CD4-positive, alpha-beta T cell (primary cell): ENCODE measurements around the gene DCTN1. TPM values are rescaled to one million over a fixed set of nuclear protein-coding genes. Genes with fewer than 3 reads are reported as not detected.

Source experiments
- ATAC-seq: fragments of 200-7000 bp; cut with Tn5 transposase; one replicate; pipeline ENCODE4 v1.10.0; 2022; ENCODE audit warnings: mild to moderate bottlenecking; ENCODE audit not compliant: poor library complexity
- CTCF ChIA-PET: fragments of 350-600 bp; sonication (Branson Sonifier 250); formaldehyde crosslinking; loops from one replicate; lab custom pipeline; 2021; ENCODE audit warnings: antibody characterized with exemption, inconsistent platforms; lab: Charles Lee
- POLR2A ChIA-PET: fragments of 350-600 bp; sonication (Branson Sonifier 250); formaldehyde crosslinking; loops from one replicate; lab custom pipeline; 2021; ENCODE audit warnings: antibody characterized with exemption, inconsistent platforms; lab: Charles Lee
- DNase-seq, 14 experiments: peaks; one replicate each; pipeline ENCODE4 v3.0.0-alpha.2; 2013 to 2020; ENCODE audit warnings: mixed read lengths in 2 of 14
- H3K27ac ChIP-seq, 2 donors: one replicate each; pipeline versions ENCODE4 v1.5.1 to v1.7.0; 2013; ENCODE audit warnings: low read length in 2 of 2, low read depth in 1 of 2, mild to moderate bottlenecking in 1 of 2
- H3K27me3 ChIP-seq, 2 experiments: 1 replicate in 1 of 2; 2 replicates in 1 of 2; pipeline versions ENCODE4 v1.6.1 to v1.7.0; 2013; ENCODE audit warnings: low read length in 2 of 2, control low read depth in 1 of 2, mild to moderate bottlenecking in 1 of 2, moderate library complexity in 1 of 2; ENCODE audit not compliant: insufficient read depth in 2 of 2, control insufficient read depth in 1 of 2
- H3K36me3 ChIP-seq: one replicate; pipeline ENCODE4 v1.6.1; 2013; ENCODE audit warnings: low read length, control low read depth; ENCODE audit not compliant: insufficient read depth
- H3K4me1 ChIP-seq: one replicate; pipeline ENCODE4 v1.6.1; 2013; ENCODE audit warnings: low read length, control low read depth; ENCODE audit not compliant: insufficient read depth
- H3K4me3 ChIP-seq: one replicate; pipeline ENCODE4 v1.5.1; 2013; ENCODE audit warnings: mild to moderate bottlenecking, low read length, moderate library complexity
- H3K9me3 ChIP-seq, 2 experiments: 1 replicate in 1 of 2; 2 replicates in 1 of 2; pipeline versions ENCODE4 v1.6.1 to v1.7.0; 2013; ENCODE audit warnings: low read length in 2 of 2, mild to moderate bottlenecking in 2 of 2, control low read depth in 1 of 2, moderate library complexity in 1 of 2; ENCODE audit not compliant: control insufficient read depth in 1 of 2, insufficient read depth in 1 of 2
- H3K27ac Mint-ChIP-seq: one replicate; pipeline ENCODE4 v1.8.0; 2020; ENCODE audit warnings: mixed read lengths
- H3K27me3 Mint-ChIP-seq: one replicate; pipeline ENCODE4 v1.8.0; 2021; ENCODE audit warnings: mixed read lengths
- H3K36me3 Mint-ChIP-seq: one replicate; pipeline ENCODE4 v1.8.0; 2021; ENCODE audit warnings: low read depth, mixed read lengths
- H3K4me1 Mint-ChIP-seq: one replicate; pipeline ENCODE4 v1.8.0; 2021; ENCODE audit warnings: low read depth, mixed read lengths
- H3K4me3 Mint-ChIP-seq: one replicate; pipeline ENCODE4 v1.8.0; 2020; ENCODE audit warnings: mild to moderate bottlenecking, mixed read lengths
- H3K9me3 Mint-ChIP-seq: one replicate; pipeline ENCODE4 v1.8.0; 2020; ENCODE audit warnings: mixed read lengths
- intact Hi-C, 2 experiments: fragments of 100-400 bp; cut with DNase I in 1 of 2; cut with micrococcal nuclease in 1 of 2; formaldehyde crosslinking; loops; one replicate each; pipeline versions ENCODE4 v1.15.1 to v1.9.0; 2023 to 2025; cut with DNase I, micrococcal nuclease
- total RNA-seq, 174 experiments: library from RNA in 2 of 174; stranded (reverse) in 2 of 174; gene quantifications; one replicate each; pipeline ENCODE4 v1.2.3 and lab custom pipeline; 2021 to 2026
- TF ChIP-seq, protein P1 (sequence below): fragments of 200-600 bp; IDR thresholded peaks from one replicate; pipeline ENCODE4 v1.8.0; 2022; ENCODE audit warnings: antibody characterized with exemption, mild to moderate bottlenecking

DCTN1 gene
- total RNA-seq, 2 experiments from 2014 or later, result 51.4 to 60.7 TPM

DNA sequence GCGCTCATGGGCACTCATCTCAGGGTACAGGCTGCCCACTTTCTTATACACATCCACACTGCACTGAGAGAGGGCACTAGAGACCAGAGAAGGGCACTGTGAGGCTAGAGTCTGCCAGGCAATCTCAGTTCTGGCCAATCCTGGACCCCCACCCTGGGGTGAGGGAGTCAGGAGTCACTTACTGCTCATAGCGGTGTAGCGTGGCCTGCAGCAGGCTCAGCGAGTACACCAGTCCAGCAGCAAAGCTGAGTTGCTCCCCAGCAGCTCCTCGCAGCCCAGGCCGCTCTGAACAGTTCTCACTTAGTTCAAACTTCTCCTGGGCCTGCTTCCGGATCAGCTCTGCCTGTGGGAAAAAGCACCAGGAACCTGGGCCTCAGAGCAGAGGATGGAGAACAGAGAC, 12.3 kb downstream of the DCTN1 start:
- intact Hi-C loops, result no loop called here
- CTCF ChIA-PET, result no interaction called here
- Histone ChIP-seq H3K27me3 (no peaks in the 10 kb centered on the region), H3K36me3 (peaks cover 90% of the 10 kb centered on the region), H3K9me3 (no peaks in the 10 kb centered on the region), H3K27ac (no peak overlapping the region), H3K4me3 (no peak overlapping the region), H3K4me1 (no peaks in the 10 kb centered on the region)
- TF ChIP-seq, protein P1, sequence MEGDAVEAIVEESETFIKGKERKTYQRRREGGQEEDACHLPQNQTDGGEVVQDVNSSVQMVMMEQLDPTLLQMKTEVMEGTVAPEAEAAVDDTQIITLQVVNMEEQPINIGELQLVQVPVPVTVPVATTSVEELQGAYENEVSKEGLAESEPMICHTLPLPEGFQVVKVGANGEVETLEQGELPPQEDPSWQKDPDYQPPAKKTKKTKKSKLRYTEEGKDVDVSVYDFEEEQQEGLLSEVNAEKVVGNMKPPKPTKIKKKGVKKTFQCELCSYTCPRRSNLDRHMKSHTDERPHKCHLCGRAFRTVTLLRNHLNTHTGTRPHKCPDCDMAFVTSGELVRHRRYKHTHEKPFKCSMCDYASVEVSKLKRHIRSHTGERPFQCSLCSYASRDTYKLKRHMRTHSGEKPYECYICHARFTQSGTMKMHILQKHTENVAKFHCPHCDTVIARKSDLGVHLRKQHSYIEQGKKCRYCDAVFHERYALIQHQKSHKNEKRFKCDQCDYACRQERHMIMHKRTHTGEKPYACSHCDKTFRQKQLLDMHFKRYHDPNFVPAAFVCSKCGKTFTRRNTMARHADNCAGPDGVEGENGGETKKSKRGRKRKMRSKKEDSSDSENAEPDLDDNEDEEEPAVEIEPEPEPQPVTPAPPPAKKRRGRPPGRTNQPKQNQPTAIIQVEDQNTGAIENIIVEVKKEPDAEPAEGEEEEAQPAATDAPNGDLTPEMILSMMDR, result no peak
- ATAC-seq (no peak), DNase-seq (no peak)
- Mint-ChIP-seq H3K4me1 (no peaks in the 10 kb centered on the region), H3K36me3 (peaks cover 100% of the 10 kb centered on the region), H3K9me3 (no peaks in the 10 kb centered on the region), H3K27ac (no peak overlapping the region), H3K4me3 (no peak overlapping the region), H3K27me3 (no peaks in the 10 kb centered on the region)
- POLR2A ChIA-PET, result no interaction called here

DNA sequence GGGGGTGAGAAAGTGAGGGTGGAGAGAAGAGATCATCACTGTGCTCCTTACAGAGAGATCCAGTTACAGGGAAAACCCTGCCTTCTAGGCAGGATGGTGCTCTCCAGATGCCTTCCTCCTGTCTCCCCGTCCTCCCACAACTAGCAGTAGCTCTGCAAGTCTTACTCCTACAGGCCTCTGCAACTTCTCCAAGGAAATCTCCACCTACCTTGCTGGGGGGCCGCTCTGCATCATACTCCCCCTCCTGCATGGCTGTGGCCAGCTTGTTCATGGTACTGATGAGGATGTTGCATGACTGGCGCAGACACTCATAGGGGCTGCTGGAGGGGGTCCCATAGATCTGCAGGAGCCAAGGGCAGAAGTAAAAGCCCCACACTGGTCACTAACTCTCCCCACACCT, 14.1 kb downstream of the DCTN1 start:
- Histone ChIP-seq H3K36me3 (peaks cover 98% of the 10 kb centered on the region), H3K4me1 (no peaks in the 10 kb centered on the region), H3K4me3 (no peak overlapping the region), H3K9me3 (no peaks in the 10 kb centered on the region), H3K27ac (no peak overlapping the region), H3K27me3 (no peaks in the 10 kb centered on the region)
- Mint-ChIP-seq H3K27ac (no peak overlapping the region), H3K27me3 (no peaks in the 10 kb centered on the region), H3K4me3 (no peak overlapping the region), H3K4me1 (no peaks in the 10 kb centered on the region), H3K36me3 (peaks cover 99% of the 10 kb centered on the region), H3K9me3 (no peaks in the 10 kb centered on the region)
- TF ChIP-seq, protein P1, result no peak
- intact Hi-C loops, result no loop called here
- CTCF ChIA-PET, result no interaction called here
- POLR2A ChIA-PET, result no interaction called here
- no peak for DNase-seq
- ATAC-seq, result no peak

DNA sequence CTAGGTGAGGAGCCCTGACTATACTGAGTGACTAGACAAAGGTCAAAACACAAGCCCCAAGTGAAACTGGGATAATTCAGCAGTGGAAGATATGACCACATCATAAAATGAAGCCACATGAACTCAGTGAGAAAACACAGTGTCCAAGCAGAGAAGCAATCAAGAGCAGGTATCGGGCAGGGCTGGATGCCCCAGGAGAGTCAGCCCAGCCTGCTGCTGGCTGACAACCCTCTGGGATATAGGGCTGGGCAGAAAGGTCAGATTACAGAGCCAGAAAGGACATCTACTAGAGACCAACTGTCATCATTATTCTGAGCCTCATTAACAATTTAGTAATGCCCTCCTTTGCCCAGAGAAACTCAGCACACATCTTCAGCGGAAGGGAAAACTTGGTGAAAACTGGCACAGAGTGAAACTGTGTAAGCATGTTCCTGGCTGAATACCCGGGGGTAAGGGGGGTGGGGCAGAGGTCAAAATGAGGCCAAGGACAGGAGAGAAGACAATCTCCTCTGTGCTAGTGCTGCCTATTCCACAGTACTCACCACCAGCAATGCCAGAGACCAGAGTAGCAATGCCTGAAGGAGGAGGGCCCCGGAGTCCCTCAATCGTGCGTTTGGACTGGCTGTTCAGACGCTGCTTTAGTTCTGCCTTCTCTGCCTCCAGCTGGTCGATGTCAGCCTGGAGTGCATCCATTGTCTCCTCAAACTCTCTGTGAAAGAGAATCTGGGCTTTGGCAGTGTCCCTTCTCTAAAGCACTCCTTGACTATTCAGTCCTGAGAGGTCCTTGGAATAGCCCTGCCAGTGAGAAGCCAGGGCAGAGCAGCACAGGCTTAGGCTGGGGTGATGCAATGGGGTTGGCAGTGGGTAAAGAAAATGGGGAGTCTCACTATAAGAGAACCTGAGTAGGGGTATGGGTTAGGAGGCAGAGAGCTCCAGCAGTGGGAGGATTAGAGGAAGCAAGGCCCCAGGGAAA, 15.3 kb downstream of the DCTN1 start:
- POLR2A ChIA-PET, result no interaction called here
- H3K9me3 Mint-ChIP-seq, result no peaks in the 10 kb centered on the region
- DNase-seq (no peak), ATAC-seq (no peak)
- no peaks in the 10 kb centered on the region for H3K27me3 Mint-ChIP-seq
- intact Hi-C loops, result no loop called here
- no peak overlapping the region for H3K4me3 Mint-ChIP-seq
- no peak overlapping the region for H3K27ac Mint-ChIP-seq
- CTCF ChIA-PET, result no interaction called here
- H3K9me3 ChIP-seq, result no peaks in the 10 kb centered on the region
- H3K36me3 ChIP-seq, result peaks cover 96% of the 10 kb centered on the region
- no peaks in the 10 kb centered on the region for H3K27me3 ChIP-seq
- peaks cover 99% of the 10 kb centered on the region for H3K36me3 Mint-ChIP-seq
- H3K27ac ChIP-seq, result no peak overlapping the region
- H3K4me1 Mint-ChIP-seq, result no peaks in the 10 kb centered on the region
- TF ChIP-seq, protein P1, result no peak
- H3K4me3 ChIP-seq, result no peak overlapping the region
- H3K4me1 ChIP-seq, result no peaks in the 10 kb centered on the region
